Activated CD4-positive, alpha-beta T cell treated with anti-CD3 and anti-CD28 coated beads, Interleukin-2, amount 50 U/mL, for 16 hours (primary cell): ENCODE results near the gene C12orf60.

Source experiments
- DNase-seq: peaks from one replicate; pipeline ENCODE4 v3.0.0-alpha.2; 2020

The C12orf60 gene

GRCh38 chr12:14777271-14777670, 26.2 kb upstream of the C12orf60 start:
- DNase-seq, result no peak

- no peak for DNase-seq
Observed at GRCh38 chr12:14779834-14780233, 23.6 kb upstream of the C12orf60 start.

- no peak for DNase-seq
Observed at GRCh38 chr12:14780859-14781258, 22.6 kb upstream of the C12orf60 start.

GRCh38 chr12:14781563-14781962, 21.9 kb upstream of the C12orf60 start:
- no peak for DNase-seq

GRCh38 chr12:14782756-14783155, 20.7 kb upstream of the C12orf60 start:
- no peak for DNase-seq

- DNase-seq, result no peak
Observed at GRCh38 chr12:14784471-14784870, 19.0 kb upstream of the C12orf60 start.

- no peak for DNase-seq
Observed at GRCh38 chr12:14785568-14785967, 17.9 kb upstream of the C12orf60 start.

- DNase-seq, result no peak
Observed at GRCh38 chr12:14795028-14795448, 8.4 kb upstream of the C12orf60 start.

GRCh38 chr12:14802247-14802646, 1.2 kb upstream of the C12orf60 start:
- no peak for DNase-seq

GRCh38 chr12:14802721-14803010, 804 bp upstream of the C12orf60 start:
- DNase-seq, result no peak

- DNase-seq, result no peak
Observed at GRCh38 chr12:14803830-14804160, 325 bp downstream of the C12orf60 start.

- no peak for DNase-seq
Observed at GRCh38 chr12:14810167-14810952, 6.9 kb downstream of the C12orf60 start.

- DNase-seq, result peak; percentile 9
Observed at GRCh38 chr12:14810953-14811483, 7.5 kb downstream of the C12orf60 start.

- no peak for DNase-seq
Observed at GRCh38 chr12:14811486-14811885, 8.0 kb downstream of the C12orf60 start.

- no peak for DNase-seq
Observed at GRCh38 chr12:14814014-14814413, 10.5 kb downstream of the C12orf60 start, which contains the start of gene SMCO3. Gene SMCO3, minus strand, starts transcription at chr12:14814182. Its CDS starts 7,502 bp downstream, at chr12:14806680.

GRCh38 chr12:14824012-14824634, 20.7 kb downstream of the C12orf60 start:
- peak; percentile 27 for DNase-seq

GRCh38 chr12:14825256-14825655, 21.8 kb downstream of the C12orf60 start:
- DNase-seq, result no peak

- DNase-seq, result no peak
Observed at GRCh38 chr12:14826491-14826890, 23.0 kb downstream of the C12orf60 start.

GRCh38 chr12:14827043-14827442, 23.6 kb downstream of the C12orf60 start:
- DNase-seq, result no peak

GRCh38 chr12:14828892-14829291, 25.4 kb downstream of the C12orf60 start:
- no peak for DNase-seq

- no peak for DNase-seq
Observed at GRCh38 chr12:14833336-14833735, 29.9 kb downstream of the C12orf60 start.

GRCh38 chr12:14833952-14834351, 30.5 kb downstream of the C12orf60 start:
- no peak for DNase-seq

GRCh38 chr12:14834509-14834908, 31.0 kb downstream of the C12orf60 start:
- no peak for DNase-seq
